ENCODE data around the gene RSAD2.

DNA sequence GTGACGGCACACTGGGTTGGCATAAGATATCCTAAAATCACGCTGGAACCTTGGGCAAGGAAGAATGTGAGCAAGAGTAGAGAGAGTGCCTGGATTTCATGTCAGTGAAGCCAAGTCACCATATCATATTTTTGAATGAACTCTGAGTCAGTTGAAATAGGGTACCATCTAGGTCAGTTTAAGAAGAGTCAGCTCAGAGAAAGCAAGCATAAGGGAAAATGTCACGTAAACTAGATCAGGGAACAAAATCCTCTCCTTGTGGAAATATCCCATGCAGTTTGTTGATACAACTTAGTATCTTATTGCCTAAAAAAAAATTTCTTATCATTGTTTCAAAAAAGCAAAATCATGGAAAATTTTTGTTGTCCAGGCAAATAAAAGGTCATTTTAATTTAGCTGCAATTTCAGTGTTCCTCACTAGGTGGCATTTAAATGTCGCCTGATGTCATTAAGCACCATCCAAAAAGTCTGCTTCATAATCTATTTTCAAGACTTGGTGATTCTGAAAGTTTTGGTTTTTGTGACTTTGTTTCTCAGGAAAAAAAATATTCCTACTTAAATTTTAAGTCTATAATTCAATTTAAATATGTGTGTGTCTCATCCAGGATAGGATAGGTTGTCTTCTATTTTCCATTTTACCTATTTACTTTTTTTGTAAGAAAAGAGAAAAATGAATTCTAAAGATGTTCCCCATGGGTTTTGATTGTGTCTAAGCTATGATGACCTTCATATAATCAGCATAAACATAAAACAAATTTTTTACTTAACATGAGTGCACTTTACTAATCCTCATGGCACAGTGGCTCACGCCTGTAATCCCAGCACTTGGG is 19.6 kb downstream of the RSAD2 start:
- TF ChIP-seq POLR2A (IDR thresholded peaks at IDR 0.05; ENCODE audit: low read depth) (no peak), CTCF (IDR thresholded peaks at IDR 0.05) (peak; percentile 60 to 75 (median 60)), POLR2AphosphoS5 (IDR thresholded peaks at IDR 0.05) (no peak)

Measured in esophagus muscularis mucosa (tissue), 3 donors.